NCI-H460 (cell line): ENCODE data around the gene AIFM1. TPM values are rescaled to one million over a fixed set of nuclear protein-coding genes. Genes with fewer than 3 reads are reported as not detected.

Source experiments
- DNase-seq: peaks from one replicate; pipeline ENCODE4 v3.0.0-alpha.2; 2016; ENCODE audit warnings: low read depth; ENCODE audit errors: extremely low read depth
- polyA plus RNA-seq: library from polyadenylated mRNA; depleted of rRNA; stranded (reverse); fragments of >200 nt; gene quantifications from 2 replicates; pipeline ENCODE4 v1.2.3, GENCODE V29; 2014; cell fraction: nucleus; rRNA removed
- total RNA-seq: library from RNA; depleted of rRNA; stranded (reverse); fragments of >200 nt; shearing (Covaris generic); gene quantifications from 2 replicates; pipeline ENCODE4 v1.2.3, GENCODE V29; 2014; rRNA removed

The AIFM1 gene
- 36.3 and 45.7 TPM in 2 replicates for total RNA-seq
- polyA plus RNA-seq = 40.7 and 59.7 TPM in 2 replicates

- DNase-seq = peak; percentile 93
These were observed at the start of gene AIFM1 for GRCh38 chrX:130165703-130166502. Gene AIFM1 (minus strand): TSS chrX:130165841. CDS start chrX:130165656, 185 bp downstream.

GRCh38 chrX:130213376-130213775, 47.7 kb upstream of the AIFM1 start:
- no peak for DNase-seq

GRCh38 chrX:130212371-130212770, 46.7 kb upstream of the AIFM1 start:
- DNase-seq = no peak

GRCh38 chrX:130211415-130212186, 46.0 kb upstream of the AIFM1 start:
- no peak for DNase-seq

- DNase-seq = no peak
These were observed 39.0 kb upstream of the AIFM1 start for GRCh38 chrX:130204647-130205046.

- DNase-seq = no peak
These were observed 31.8 kb upstream of the AIFM1 start for GRCh38 chrX:130197464-130197863.

GRCh38 chrX:130196466-130196865, 30.8 kb upstream of the AIFM1 start:
- DNase-seq = no peak

GRCh38 chrX:130190801-130191200, 25.2 kb upstream of the AIFM1 start:
- no peak for DNase-seq

- no peak for DNase-seq
These were observed 21.0 kb upstream of the AIFM1 start for GRCh38 chrX:130186651-130187050.

- no peak for DNase-seq
These were observed 19.2 kb upstream of the AIFM1 start for GRCh38 chrX:130184857-130185256.

GRCh38 chrX:130184168-130184567, 18.5 kb upstream of the AIFM1 start:
- DNase-seq = no peak

GRCh38 chrX:130179579-130180215, 14.1 kb upstream of the AIFM1 start:
- DNase-seq = no peak

GRCh38 chrX:130179170-130179569, 13.5 kb upstream of the AIFM1 start:
- DNase-seq = no peak

GRCh38 chrX:130176942-130177341, 11.3 kb upstream of the AIFM1 start:
- DNase-seq = no peak

GRCh38 chrX:130176354-130176776, 10.7 kb upstream of the AIFM1 start:
- no peak for DNase-seq

GRCh38 chrX:130174937-130175336, 9.3 kb upstream of the AIFM1 start:
- DNase-seq = no peak

GRCh38 chrX:130174045-130174704, 8.5 kb upstream of the AIFM1 start:
- peak; percentile 43 for DNase-seq

- DNase-seq = peak; percentile 89
These were observed 7.7 kb upstream of the AIFM1 start for GRCh38 chrX:130173190-130173895.

GRCh38 chrX:130172127-130172845, 6.6 kb upstream of the AIFM1 start:
- DNase-seq = no peak
